Ectodermal cell (in vitro differentiated cells): Measurements from ENCODE around the gene SIX6. TPM values are rescaled to one million over a fixed set of nuclear protein-coding genes. Genes with fewer than 3 reads are reported as not detected.
A peak's percentile ranks its signal among the peaks of the same experiment; 100 is the strongest.
"Not testable (repeated sequence)": the region's sequence is repeated elsewhere in the genome, so short reads cannot be mapped to it uniquely, and the experiment has no call there.

Experiments used
- H3K27ac ChIP-seq: 2 replicates; pipeline ENCODE4 v1.7.0; 2013; ENCODE audit warnings: mild to moderate bottlenecking, low read depth, low read length; ENCODE audit not compliant: insufficient read depth, poor library complexity, severe bottlenecking
- H3K27me3 ChIP-seq: 2 replicates; pipeline ENCODE4 v1.7.0; 2013; ENCODE audit warnings: mild to moderate bottlenecking, low read length; ENCODE audit not compliant: insufficient read depth, control insufficient read depth, poor library complexity, severe bottlenecking
- H3K36me3 ChIP-seq: one replicate; pipeline ENCODE4 v1.7.0; 2013; ENCODE audit warnings: low read length; ENCODE audit not compliant: control insufficient read depth, insufficient read depth
- H3K4me1 ChIP-seq: one replicate; pipeline ENCODE4 v1.7.0; 2013; ENCODE audit warnings: low read length; ENCODE audit not compliant: control insufficient read depth, insufficient read depth
- H3K4me3 ChIP-seq: 2 replicates; pipeline ENCODE4 v1.7.0; 2013; ENCODE audit warnings: low read depth, low read length, control low read depth; ENCODE audit not compliant: insufficient read depth
- H3K9me3 ChIP-seq: 2 replicates; pipeline ENCODE4 v1.7.0; 2013; ENCODE audit warnings: mild to moderate bottlenecking, low read length, moderate library complexity; ENCODE audit not compliant: control insufficient read depth
- WGBS, 2 experiments: methylation state at CpG; one replicate each; pipeline ENCODE4 v1.1.7; 2013; ENCODE audit warnings: missing lambda C conversion rate in 2 of 2; 5-methylcytosine and 5-hydroxymethylcytosine counted together
- polyA plus RNA-seq, 4 experiments: library from polyadenylated mRNA; stranded (reverse); fragments of 50-300 nt; gene quantifications; one replicate each; pipeline ENCODE4 v1.2.3, GENCODE V29; 2013

The SIX6 gene
- not detected for polyA plus RNA-seq (2013, experiment 1 of 4)
- polyA plus RNA-seq (2013, experiment 2 of 4): 0.09 TPM
- polyA plus RNA-seq (2013, experiment 3 of 4): not detected
- 0.08 TPM for polyA plus RNA-seq (2013, experiment 4 of 4)

- Histone ChIP-seq H3K4me1 (peaks cover 18% of the 10 kb centered on the region), H3K27ac (no peak within 1 kb of the TSS), H3K36me3 (no peaks in the 10 kb centered on the region), H3K9me3 (no peaks in the 10 kb centered on the region), H3K27me3 (peaks cover 100% of the 10 kb centered on the region), H3K4me3 (peak within 1 kb of the TSS; percentile 25)
- WGBS, 2 experiments: 0% methylated on average over 55 of the region's 55 CpGs
Measured at GRCh38 chr14:60508707-60509437, at the start of gene SIX6. SIX6 (plus strand) TSS chr14:60509146; CDS start chr14:60509399, 253 bp downstream.

- peaks cover 11% of the 10 kb centered on the region for H3K27me3 ChIP-seq
- H3K9me3 ChIP-seq, H3K4me3 ChIP-seq, H3K4me1 ChIP-seq, H3K36me3 ChIP-seq, H3K27ac ChIP-seq: not testable (repeated sequence)
- 89 to 92% methylated on average over 7 of the region's 7 CpGs for WGBS, 2 experiments
Measured at GRCh38 chr14:60480248-60480647, 28.7 kb upstream of the SIX6 start.

- WGBS, 2 experiments: 88% methylated on average over 1 of the region's 1 CpG; no CpG with 5 or more reads in 1 of the 2 experiments
- Histone ChIP-seq H3K27ac (no peak overlapping the region), H3K9me3 (no peaks in the 10 kb centered on the region), H3K27me3 (peaks cover 36% of the 10 kb centered on the region), H3K4me3 (no peak overlapping the region), H3K4me1 (no peaks in the 10 kb centered on the region), H3K36me3 (no peaks in the 10 kb centered on the region)
Measured at GRCh38 chr14:60482743-60483142, 26.2 kb upstream of the SIX6 start.

GRCh38 chr14:60485057-60485597 lies 23.8 kb upstream of the SIX6 start:
- Histone ChIP-seq H3K4me3 (peak overlapping the region; percentile 49), H3K36me3 (no peaks in the 10 kb centered on the region), H3K9me3 (no peaks in the 10 kb centered on the region), H3K27ac (no peak overlapping the region), H3K4me1 (no peaks in the 10 kb centered on the region), H3K27me3 (peaks cover 58% of the 10 kb centered on the region)
- WGBS, 2 experiments: 7 to 8% methylated on average over 25 of the region's 25 CpGs

- H3K9me3 ChIP-seq: no peaks in the 10 kb centered on the region
- peaks cover 59% of the 10 kb centered on the region for H3K27me3 ChIP-seq
- H3K27ac ChIP-seq: no peak within 1 kb of the TSS
- 1% methylated on average over 57 of the region's 57 CpGs for WGBS, 2 experiments
- H3K4me3 ChIP-seq: peak within 1 kb of the TSS; percentile 49
- H3K36me3 ChIP-seq: no peaks in the 10 kb centered on the region
- no peaks in the 10 kb centered on the region for H3K4me1 ChIP-seq
Measured at GRCh38 chr14:60485598-60486251, 23.2 kb upstream of the SIX6 start, which contains the start of gene C14orf39. C14orf39 (minus strand) TSS chr14:60486063; CDS start chr14:60485078, 985 bp downstream.

- Histone ChIP-seq H3K36me3 (no peaks in the 10 kb centered on the region), H3K4me1 (no peaks in the 10 kb centered on the region), H3K27ac (no peak overlapping the region), H3K4me3 (no peak overlapping the region), H3K9me3 (no peaks in the 10 kb centered on the region), H3K27me3 (peaks cover 59% of the 10 kb centered on the region)
- WGBS, 2 experiments: 49 to 61% methylated on average over 2 of the region's 2 CpGs
Measured at GRCh38 chr14:60487211-60487610, 21.7 kb upstream of the SIX6 start.

- H3K27me3 ChIP-seq: peaks cover 59% of the 10 kb centered on the region
- no peak overlapping the region for H3K27ac ChIP-seq
- H3K4me1 ChIP-seq: no peaks in the 10 kb centered on the region
- no peaks in the 10 kb centered on the region for H3K36me3 ChIP-seq
- H3K9me3 ChIP-seq: no peaks in the 10 kb centered on the region
- H3K4me3 ChIP-seq: no peak overlapping the region
Measured at GRCh38 chr14:60488175-60488574, 20.8 kb upstream of the SIX6 start.

- Histone ChIP-seq H3K27me3 (peaks cover 48% of the 10 kb centered on the region), H3K27ac (no peak overlapping the region), H3K4me1 (no peaks in the 10 kb centered on the region), H3K4me3 (no peak overlapping the region), H3K9me3 (no peaks in the 10 kb centered on the region), H3K36me3 (no peaks in the 10 kb centered on the region)
- 90 to 91% methylated on average over 3 of the region's 3 CpGs for WGBS, 2 experiments
Measured at GRCh38 chr14:60490270-60490669, 18.7 kb upstream of the SIX6 start.

- Histone ChIP-seq H3K9me3 (no peaks in the 10 kb centered on the region), H3K27me3 (peaks cover 10% of the 10 kb centered on the region), H3K27ac (no peak overlapping the region), H3K4me3 (no peak overlapping the region), H3K4me1 (no peaks in the 10 kb centered on the region), H3K36me3 (no peaks in the 10 kb centered on the region)
- WGBS, 2 experiments: 78 to 79% methylated on average over 1 of the region's 1 CpG
Measured at GRCh38 chr14:60495946-60496345, 13.0 kb upstream of the SIX6 start.

GRCh38 chr14:60502541-60502940 lies 6.4 kb upstream of the SIX6 start:
- no peak overlapping the region for H3K4me3 ChIP-seq
- H3K36me3 ChIP-seq: no peaks in the 10 kb centered on the region
- peaks cover 76% of the 10 kb centered on the region for H3K27me3 ChIP-seq
- H3K4me1 ChIP-seq: no peaks in the 10 kb centered on the region
- no peak overlapping the region for H3K27ac ChIP-seq
- no peaks in the 10 kb centered on the region for H3K9me3 ChIP-seq
